HEK293 (cell line): ENCODE results near the gene NPTXR.

Experiments
- CTCF ChIA-PET: fragments of 350-600 bp; formaldehyde crosslinking; extraction: SDS; loops from one replicate; lab custom pipeline; 2021; ENCODE audit warnings: antibody characterized with exemption; lab: Yijun Ruan, JAX
- POLR2A ChIA-PET: fragments of 300-600 bp; formaldehyde crosslinking; extraction: SDS; loops from one replicate; lab custom pipeline; 2020; ENCODE audit warnings: antibody characterized with exemption, inconsistent platforms; lab: Yijun Ruan, JAX
- H3K27ac ChIP-seq: fragments of 200-500 bp; sonication (Bioruptor generic); 2 replicates; pipeline ENCODE4 v1.5.1; 2014; ENCODE audit warnings: low read depth, low read length, control low read depth, inconsistent platforms; ENCODE audit errors: extremely low read depth
- H3K36me3 ChIP-seq, 2 experiments: fragments of 200-500 bp in 1 of 2; sonication (Bioruptor generic) in 1 of 2; 1 replicate in 1 of 2; 2 replicates in 1 of 2; pipeline ENCODE4 v1.5.1; 2014 to 2017; ENCODE audit warnings: inconsistent platforms in 2 of 2, low read length in 2 of 2; ENCODE audit not compliant: control insufficient read depth in 2 of 2, insufficient read depth in 1 of 2
- H3K4me1 ChIP-seq: fragments of 200-500 bp; sonication (Bioruptor generic); 2 replicates; pipeline ENCODE4 v1.5.1; 2014; ENCODE audit warnings: mild to moderate bottlenecking, low read length, inconsistent platforms; ENCODE audit not compliant: control insufficient read depth, insufficient read depth
- H3K4me3 ChIP-seq: 2 replicates; pipeline ENCODE4 v1.5.1; 2011; ENCODE audit warnings: low read depth, mild to moderate bottlenecking, control low read depth, low read length, moderate library complexity
- H3K9me3 ChIP-seq: fragments of 200-500 bp; sonication (Bioruptor generic); 2 replicates; pipeline ENCODE4 v1.5.1; 2014; ENCODE audit warnings: low read depth, low read length, inconsistent platforms; ENCODE audit not compliant: control insufficient read depth, insufficient read depth
- BCL11A ChIP-seq: fragments of 450-650 bp; formaldehyde crosslinking; IDR thresholded peaks from 2 replicates; pipeline ENCODE4 v1.5.1; 2016; ENCODE audit warnings: low read depth, missing biosample characterization, missing genetic modification characterization
- HOXD13 ChIP-seq: sonication (generic); formaldehyde crosslinking; IDR thresholded peaks from 2 replicates; pipeline ENCODE4 v1.8.0; 2022; ENCODE audit warnings: missing genetic modification reagents, borderline replicate concordance
- KLF10 ChIP-seq: fragments of 450-650 bp; IDR thresholded peaks from 2 replicates; pipeline ENCODE4 v1.5.1; 2018; ENCODE audit warnings: missing biosample characterization, mild to moderate bottlenecking, missing genetic modification characterization
- SCRT1 ChIP-seq: fragments of 450-650 bp; formaldehyde crosslinking; IDR thresholded peaks from 2 replicates; pipeline ENCODE4 v1.5.1; 2016; ENCODE audit warnings: missing biosample characterization, missing genetic modification characterization, borderline replicate concordance
- SP3 ChIP-seq: fragments of 450-650 bp; formaldehyde crosslinking; IDR thresholded peaks from 2 replicates; pipeline ENCODE4 v1.5.1; 2016; ENCODE audit warnings: missing biosample characterization, missing genetic modification characterization
- YY1 ChIP-seq: fragments of 450-650 bp; formaldehyde crosslinking; IDR thresholded peaks from 2 replicates; pipeline ENCODE4 v1.5.1; 2018; ENCODE audit warnings: missing biosample characterization, missing genetic modification characterization
- ZBTB20 ChIP-seq: fragments of 450-650 bp; formaldehyde crosslinking; IDR thresholded peaks from 2 replicates; pipeline ENCODE4 v1.5.1; 2016; ENCODE audit warnings: missing biosample characterization, missing genetic modification characterization
- ZIC2 ChIP-seq: fragments of 450-650 bp; formaldehyde crosslinking; IDR thresholded peaks from 2 replicates; pipeline ENCODE4 v1.5.1; 2016; ENCODE audit warnings: missing biosample characterization, missing genetic modification characterization
- ZNF138 ChIP-seq: fragments of 450-650 bp; formaldehyde crosslinking; IDR thresholded peaks from 2 replicates; pipeline ENCODE4 v1.5.1; 2016; ENCODE audit warnings: missing biosample characterization, missing genetic modification characterization, borderline replicate concordance
- ZNF19 ChIP-seq: fragments of 450-650 bp; formaldehyde crosslinking; IDR thresholded peaks from 2 replicates; pipeline ENCODE4; 2016; ENCODE audit warnings: missing biosample characterization, missing genetic modification characterization, low read depth
- ZNF223 ChIP-seq: fragments of 450-650 bp; formaldehyde crosslinking; IDR thresholded peaks from 2 replicates; pipeline ENCODE4 v1.5.1; 2016; ENCODE audit warnings: missing biosample characterization, missing genetic modification characterization
- ZNF239 ChIP-seq: fragments of 450-650 bp; formaldehyde crosslinking; IDR thresholded peaks from 2 replicates; pipeline ENCODE4 v1.5.1; 2016; ENCODE audit warnings: missing biosample characterization, missing genetic modification characterization
- ZNF302 ChIP-seq: fragments of 450-650 bp; formaldehyde crosslinking; IDR thresholded peaks from 2 replicates; pipeline ENCODE4 v1.5.1; 2016; ENCODE audit warnings: missing biosample characterization, missing genetic modification characterization, low read depth
- ZNF404 ChIP-seq: fragments of 450-650 bp; formaldehyde crosslinking; IDR thresholded peaks from 2 replicates; pipeline ENCODE4 v1.5.1; 2017; ENCODE audit warnings: missing biosample characterization, missing genetic modification characterization
- ZNF514 ChIP-seq: fragments of 450-650 bp; formaldehyde crosslinking; IDR thresholded peaks from 2 replicates; pipeline ENCODE4 v1.5.1; 2016; ENCODE audit warnings: missing biosample characterization, missing genetic modification characterization
- ZNF623 ChIP-seq: fragments of 450-650 bp; formaldehyde crosslinking; IDR thresholded peaks from 2 replicates; pipeline ENCODE4 v1.5.1; 2016; ENCODE audit warnings: missing biosample characterization, missing genetic modification characterization
- ZNF658 ChIP-seq: fragments of 450-650 bp; formaldehyde crosslinking; IDR thresholded peaks from 2 replicates; pipeline ENCODE4; 2016; ENCODE audit warnings: missing biosample characterization, missing genetic modification characterization
- ZXDB ChIP-seq: fragments of 450-650 bp; formaldehyde crosslinking; IDR thresholded peaks from 2 replicates; pipeline ENCODE4 v1.5.1; 2016; ENCODE audit warnings: missing biosample characterization, missing genetic modification characterization
- TF ChIP-seq, protein P1 (sequence below): fragments of 450-650 bp; formaldehyde crosslinking; IDR thresholded peaks from 2 replicates; pipeline ENCODE4 v1.5.1; 2017; ENCODE audit warnings: missing biosample characterization, missing genetic modification characterization
- TF ChIP-seq, protein P2 (sequence below): fragments of 450-650 bp; formaldehyde crosslinking; conservative IDR thresholded peaks from 2 replicates; pipeline ENCODE4 v1.5.1; 2016; ENCODE audit warnings: low read depth, missing biosample characterization, missing genetic modification characterization
- TF ChIP-seq, protein P3 (sequence below): fragments of 450-650 bp; formaldehyde crosslinking; IDR thresholded peaks from 2 replicates; pipeline ENCODE4 v1.5.1; 2016; ENCODE audit warnings: missing biosample characterization, missing genetic modification characterization
- TF ChIP-seq, protein P4 (sequence below): fragments of 450-650 bp; formaldehyde crosslinking; IDR thresholded peaks from 2 replicates; pipeline ENCODE4 v1.5.1; 2016; ENCODE audit warnings: missing biosample characterization, missing genetic modification characterization
- TF ChIP-seq, protein P5 (sequence below): sonication (generic); formaldehyde crosslinking; IDR thresholded peaks from 2 replicates; pipeline ENCODE4 v1.8.1; 2022; ENCODE audit warnings: mild to moderate bottlenecking, moderate library complexity, missing genetic modification reagents
- TF ChIP-seq, protein P6 (sequence below): fragments of 450-650 bp; formaldehyde crosslinking; IDR thresholded peaks from 2 replicates; pipeline ENCODE4 v1.5.1; 2017; ENCODE audit warnings: missing biosample characterization, missing genetic modification characterization

Gene NPTXR

DNA sequence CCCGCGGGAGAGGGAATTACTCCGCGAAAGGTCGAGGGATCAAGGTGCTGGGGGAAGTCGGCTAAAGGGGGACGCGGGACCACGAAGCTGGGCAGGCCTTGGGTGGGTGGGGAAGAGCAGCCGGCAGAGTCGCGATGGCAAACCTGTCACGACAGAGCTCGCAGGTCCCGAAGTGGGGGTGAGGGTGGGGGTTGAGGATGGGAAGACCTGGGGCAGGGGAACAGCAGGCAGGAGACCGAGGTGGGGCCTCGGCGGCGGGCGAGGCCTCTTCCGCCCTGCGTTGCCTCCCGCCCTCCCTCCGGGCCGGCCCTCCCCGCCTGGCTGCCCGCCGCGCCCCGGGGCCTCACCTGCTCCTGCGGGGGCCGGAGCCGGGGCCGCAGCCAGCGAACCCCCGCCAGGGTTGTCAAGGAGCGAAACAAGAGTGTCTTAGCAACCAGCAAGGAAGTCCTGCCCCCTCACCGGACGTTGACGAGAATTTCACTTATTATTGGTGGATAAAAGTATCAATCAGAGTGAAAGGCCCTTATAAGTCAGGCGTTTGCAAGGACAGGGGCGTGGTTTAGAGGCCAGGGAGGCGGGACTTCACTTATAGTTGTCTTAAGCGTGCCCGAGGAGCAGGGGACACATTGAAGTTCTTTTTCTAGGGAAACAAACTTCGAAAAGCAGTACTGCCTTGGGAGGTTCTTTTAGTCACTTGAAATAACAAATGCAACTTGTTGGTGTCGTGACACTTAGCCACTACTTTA, 49.9 kb downstream of the NPTXR start, which contains the start of gene DNAL4 (continued):
- TF ChIP-seq, protein P1, sequence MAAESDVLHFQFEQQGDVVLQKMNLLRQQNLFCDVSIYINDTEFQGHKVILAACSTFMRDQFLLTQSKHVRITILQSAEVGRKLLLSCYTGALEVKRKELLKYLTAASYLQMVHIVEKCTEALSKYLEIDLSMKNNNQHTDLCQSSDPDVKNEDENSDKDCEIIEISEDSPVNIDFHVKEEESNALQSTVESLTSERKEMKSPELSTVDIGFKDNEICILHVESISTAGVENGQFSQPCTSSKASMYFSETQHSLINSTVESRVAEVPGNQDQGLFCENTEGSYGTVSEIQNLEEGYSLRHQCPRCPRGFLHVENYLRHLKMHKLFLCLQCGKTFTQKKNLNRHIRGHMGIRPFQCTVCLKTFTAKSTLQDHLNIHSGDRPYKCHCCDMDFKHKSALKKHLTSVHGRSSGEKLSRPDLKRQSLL (tag by site-specific recombination) = no peak
- peak; percentile 10; the same call in 1 of the 2 replicates for TF ChIP-seq ZIC2 (tag by site-specific recombination)
- TF ChIP-seq ZNF239 (tag by site-specific recombination) = no peak
- no peak for TF ChIP-seq ZXDB
- TF ChIP-seq, protein P2, sequence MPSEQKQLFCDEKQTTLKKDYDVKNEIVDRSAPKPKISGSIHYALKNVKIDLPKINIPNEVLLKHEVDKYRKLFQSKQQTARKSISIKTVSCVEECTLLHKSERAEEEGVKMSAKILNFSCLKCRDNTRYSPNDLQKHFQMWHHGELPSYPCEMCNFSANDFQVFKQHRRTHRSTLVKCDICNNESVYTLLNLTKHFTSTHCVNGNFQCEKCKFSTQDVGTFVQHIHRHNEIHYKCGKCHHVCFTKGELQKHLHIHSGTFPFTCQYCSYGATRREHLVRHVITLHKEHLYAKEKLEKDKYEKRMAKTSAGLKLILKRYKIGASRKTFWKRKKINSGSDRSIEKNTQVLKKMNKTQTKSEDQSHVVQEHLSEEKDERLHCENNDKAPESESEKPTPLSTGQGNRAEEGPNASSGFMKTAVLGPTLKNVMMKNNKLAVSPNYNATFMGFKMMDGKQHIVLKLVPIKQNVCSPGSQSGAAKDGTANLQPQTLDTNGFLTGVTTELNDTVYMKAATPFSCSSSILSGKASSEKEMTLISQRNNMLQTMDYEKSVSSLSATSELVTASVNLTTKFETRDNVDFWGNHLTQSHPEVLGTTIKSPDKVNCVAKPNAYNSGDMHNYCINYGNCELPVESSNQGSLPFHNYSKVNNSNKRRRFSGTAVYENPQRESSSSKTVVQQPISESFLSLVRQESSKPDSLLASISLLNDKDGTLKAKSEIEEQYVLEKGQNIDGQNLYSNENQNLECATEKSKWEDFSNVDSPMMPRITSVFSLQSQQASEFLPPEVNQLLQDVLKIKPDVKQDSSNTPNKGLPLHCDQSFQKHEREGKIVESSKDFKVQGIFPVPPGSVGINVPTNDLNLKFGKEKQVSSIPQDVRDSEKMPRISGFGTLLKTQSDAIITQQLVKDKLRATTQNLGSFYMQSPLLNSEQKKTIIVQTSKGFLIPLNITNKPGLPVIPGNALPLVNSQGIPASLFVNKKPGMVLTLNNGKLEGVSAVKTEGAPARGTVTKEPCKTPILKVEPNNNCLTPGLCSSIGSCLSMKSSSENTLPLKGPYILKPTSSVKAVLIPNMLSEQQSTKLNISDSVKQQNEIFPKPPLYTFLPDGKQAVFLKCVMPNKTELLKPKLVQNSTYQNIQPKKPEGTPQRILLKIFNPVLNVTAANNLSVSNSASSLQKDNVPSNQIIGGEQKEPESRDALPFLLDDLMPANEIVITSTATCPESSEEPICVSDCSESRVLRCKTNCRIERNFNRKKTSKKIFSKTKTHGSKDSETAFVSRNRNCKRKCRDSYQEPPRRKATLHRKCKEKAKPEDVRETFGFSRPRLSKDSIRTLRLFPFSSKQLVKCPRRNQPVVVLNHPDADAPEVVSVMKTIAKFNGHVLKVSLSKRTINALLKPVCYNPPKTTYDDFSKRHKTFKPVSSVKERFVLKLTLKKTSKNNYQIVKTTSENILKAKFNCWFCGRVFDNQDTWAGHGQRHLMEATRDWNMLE (tag by site-specific recombination) = peak; percentile 68
- no peak for TF ChIP-seq ZNF404 (tag by site-specific recombination)
- TF ChIP-seq ZNF514 (tag by site-specific recombination) = no peak
- TF ChIP-seq, all 188 proteins: peak for 25

DNA sequence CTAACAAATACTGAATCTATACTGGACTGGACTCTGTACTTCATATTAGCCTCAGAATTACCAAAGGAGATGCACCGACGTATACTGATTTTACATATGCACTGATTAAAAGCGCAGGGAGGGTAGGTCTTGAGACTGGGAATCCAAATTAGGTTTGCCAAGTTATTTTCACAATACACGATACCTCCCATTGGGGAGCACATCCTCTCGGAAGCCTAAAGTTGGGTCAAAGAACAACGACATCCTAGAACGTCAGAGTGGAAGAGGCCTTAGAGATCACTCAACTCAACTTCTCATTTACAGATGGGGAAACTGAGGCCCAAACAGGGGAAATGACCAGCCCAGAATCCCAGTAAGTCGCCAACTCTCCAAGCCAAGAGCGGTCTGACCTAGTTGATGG, 50.5 kb downstream of the NPTXR start:
- peaks cover 6% of the 10 kb centered on the region; the same call in 1 of the 2 replicates for H3K4me1 ChIP-seq
- H3K27ac ChIP-seq = peak overlapping the region; percentile 19; the same call in 1 of the 2 replicates
- H3K9me3 ChIP-seq = no peaks in the 10 kb centered on the region
- H3K36me3 ChIP-seq = peaks cover 0 to 12% of the 10 kb centered on the region in 2 experiments; a peak in 1 of 3 replicates
- H3K4me3 ChIP-seq = peak overlapping the region; percentile 77
- POLR2A ChIA-PET = no interaction called here
- CTCF ChIA-PET = interaction anchor here (0.6 to 1.2 kb wide), 2 partner anchors 8 to 24 kb away, joined by 3 to 9 read pairs; no protein-coding TSS in a partner anchor
- TF ChIP-seq ZNF223 (tag by site-specific recombination) (no peak), ZNF138 (tag by site-specific recombination) (no peak), ZNF19 (tag by site-specific recombination) (no peak), BCL11A (tag by site-specific recombination) (no peak), YY1 (tag by site-specific recombination) (no peak), ZBTB20 (tag by site-specific recombination) (no peak), SP3 (no peak), SCRT1 (no peak), ZNF623 (tag by site-specific recombination) (no peak), ZNF658 (tag by site-specific recombination) (no peak), ZNF302 (tag by site-specific recombination) (no peak), HOXD13 (CRISPR knock-in tag) (no peak), KLF10 (tag by site-specific recombination) (no peak)
- TF ChIP-seq, protein P3, sequence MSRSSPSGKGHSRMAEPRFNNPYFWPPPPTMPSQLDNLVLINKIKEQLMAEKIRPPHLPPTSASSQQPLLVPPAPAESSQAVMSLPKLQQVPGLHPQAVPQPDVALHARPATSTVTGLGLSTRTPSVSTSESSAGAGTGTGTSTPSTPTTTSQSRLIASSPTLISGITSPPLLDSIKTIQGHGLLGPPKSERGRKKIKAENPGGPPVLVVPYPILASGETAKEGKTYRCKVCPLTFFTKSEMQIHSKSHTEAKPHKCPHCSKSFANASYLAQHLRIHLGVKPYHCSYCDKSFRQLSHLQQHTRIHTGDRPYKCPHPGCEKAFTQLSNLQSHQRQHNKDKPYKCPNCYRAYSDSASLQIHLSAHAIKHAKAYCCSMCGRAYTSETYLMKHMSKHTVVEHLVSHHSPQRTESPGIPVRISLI = no peak
- TF ChIP-seq, protein P4, sequence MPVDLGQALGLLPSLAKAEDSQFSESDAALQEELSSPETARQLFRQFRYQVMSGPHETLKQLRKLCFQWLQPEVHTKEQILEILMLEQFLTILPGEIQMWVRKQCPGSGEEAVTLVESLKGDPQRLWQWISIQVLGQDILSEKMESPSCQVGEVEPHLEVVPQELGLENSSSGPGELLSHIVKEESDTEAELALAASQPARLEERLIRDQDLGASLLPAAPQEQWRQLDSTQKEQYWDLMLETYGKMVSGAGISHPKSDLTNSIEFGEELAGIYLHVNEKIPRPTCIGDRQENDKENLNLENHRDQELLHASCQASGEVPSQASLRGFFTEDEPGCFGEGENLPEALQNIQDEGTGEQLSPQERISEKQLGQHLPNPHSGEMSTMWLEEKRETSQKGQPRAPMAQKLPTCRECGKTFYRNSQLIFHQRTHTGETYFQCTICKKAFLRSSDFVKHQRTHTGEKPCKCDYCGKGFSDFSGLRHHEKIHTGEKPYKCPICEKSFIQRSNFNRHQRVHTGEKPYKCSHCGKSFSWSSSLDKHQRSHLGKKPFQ (tag by site-specific recombination) = no peak
- TF ChIP-seq, protein P5, sequence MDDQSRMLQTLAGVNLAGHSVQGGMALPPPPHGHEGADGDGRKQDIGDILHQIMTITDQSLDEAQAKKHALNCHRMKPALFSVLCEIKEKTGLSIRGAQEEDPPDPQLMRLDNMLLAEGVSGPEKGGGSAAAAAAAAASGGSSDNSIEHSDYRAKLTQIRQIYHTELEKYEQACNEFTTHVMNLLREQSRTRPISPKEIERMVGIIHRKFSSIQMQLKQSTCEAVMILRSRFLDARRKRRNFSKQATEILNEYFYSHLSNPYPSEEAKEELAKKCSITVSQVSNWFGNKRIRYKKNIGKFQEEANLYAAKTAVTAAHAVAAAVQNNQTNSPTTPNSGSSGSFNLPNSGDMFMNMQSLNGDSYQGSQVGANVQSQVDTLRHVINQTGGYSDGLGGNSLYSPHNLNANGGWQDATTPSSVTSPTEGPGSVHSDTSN (CRISPR knock-in tag) = no peak
- TF ChIP-seq, protein P6, sequence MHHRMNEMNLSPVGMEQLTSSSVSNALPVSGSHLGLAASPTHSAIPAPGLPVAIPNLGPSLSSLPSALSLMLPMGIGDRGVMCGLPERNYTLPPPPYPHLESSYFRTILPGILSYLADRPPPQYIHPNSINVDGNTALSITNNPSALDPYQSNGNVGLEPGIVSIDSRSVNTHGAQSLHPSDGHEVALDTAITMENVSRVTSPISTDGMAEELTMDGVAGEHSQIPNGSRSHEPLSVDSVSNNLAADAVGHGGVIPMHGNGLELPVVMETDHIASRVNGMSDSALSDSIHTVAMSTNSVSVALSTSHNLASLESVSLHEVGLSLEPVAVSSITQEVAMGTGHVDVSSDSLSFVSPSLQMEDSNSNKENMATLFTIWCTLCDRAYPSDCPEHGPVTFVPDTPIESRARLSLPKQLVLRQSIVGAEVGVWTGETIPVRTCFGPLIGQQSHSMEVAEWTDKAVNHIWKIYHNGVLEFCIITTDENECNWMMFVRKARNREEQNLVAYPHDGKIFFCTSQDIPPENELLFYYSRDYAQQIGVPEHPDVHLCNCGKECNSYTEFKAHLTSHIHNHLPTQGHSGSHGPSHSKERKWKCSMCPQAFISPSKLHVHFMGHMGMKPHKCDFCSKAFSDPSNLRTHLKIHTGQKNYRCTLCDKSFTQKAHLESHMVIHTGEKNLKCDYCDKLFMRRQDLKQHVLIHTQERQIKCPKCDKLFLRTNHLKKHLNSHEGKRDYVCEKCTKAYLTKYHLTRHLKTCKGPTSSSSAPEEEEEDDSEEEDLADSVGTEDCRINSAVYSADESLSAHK (tag by site-specific recombination) = no peak
